K562 (cell line): ENCODE results near the gene NMB. TPM values are rescaled to one million over a fixed set of nuclear protein-coding genes. Genes with fewer than 3 reads are reported as not detected.

Source experiments
- GABPA ChIP-seq: fragments of 200-800 bp; sonication (Bioruptor generic); conservative IDR thresholded peaks from 2 replicates; pipeline ENCODE4 v1.6.1; 2016; ENCODE audit warnings: low read depth, missing genetic modification characterization, missing compliant biosample characterization
- GATAD2B ChIP-seq: fragments of 450-650 bp; IDR thresholded peaks from 2 replicates; pipeline ENCODE4 v1.6.1; 2017; ENCODE audit warnings: mild to moderate bottlenecking, borderline replicate concordance
- HDAC3 ChIP-seq: fragments of 450-650 bp; IDR thresholded peaks from 2 replicates; pipeline ENCODE4 v1.6.1; 2018; ENCODE audit warnings: borderline replicate concordance, mild to moderate bottlenecking, moderate library complexity; ENCODE audit not compliant: partially characterized antibody
- NFE2L1 ChIP-seq: fragments of 450-650 bp; IDR thresholded peaks from 2 replicates; pipeline ENCODE4 v1.6.1; 2016; ENCODE audit warnings: missing genetic modification characterization, low read depth, mild to moderate bottlenecking, missing compliant biosample characterization, moderate library complexity, borderline replicate concordance
- PTTG1 ChIP-seq: fragments of 450-650 bp; IDR thresholded peaks from 2 replicates; pipeline ENCODE4 v1.6.1; 2016; ENCODE audit warnings: low read depth, mild to moderate bottlenecking, missing genetic modification characterization, missing compliant biosample characterization
- RHOXF2B ChIP-seq: fragments of 250-450 bp; sonication (Bioruptor Pico); conservative IDR thresholded peaks from 2 replicates; pipeline ENCODE4 v1.5.1; 2021
- SUPT5H ChIP-seq: fragments of 450-650 bp; IDR thresholded peaks from 2 replicates; pipeline ENCODE4 v1.6.1; 2016
- ZFPM2 ChIP-seq: fragments of 250-450 bp; sonication (Bioruptor Pico); IDR thresholded peaks from 2 replicates; pipeline ENCODE4 v1.5.1; 2022; ENCODE audit warnings: mild to moderate bottlenecking
- ZNF41 ChIP-seq: fragments of 250-450 bp; sonication (Bioruptor Pico); conservative IDR thresholded peaks from 2 replicates; pipeline ENCODE4 v1.4.0; 2020; ENCODE audit warnings: mild to moderate bottlenecking
- polyA plus RNA-seq, 8 experiments: library from polyadenylated mRNA; depleted of rRNA in 4 of 8; stranded (reverse) in 5 of 8; unstranded in 3 of 8; fragments of >200 nt; fragmentation: Nextera tagmentation in 2 of 8; fragmentation: Illumina TruSeq in 1 of 8; extraction: Ambion mirVana in 2 of 8; extraction: Trizol in 1 of 8; gene quantifications; 2 replicates each; pipeline versions ENCODE4 v1.2.1 to v1.2.3, GENCODE V29; 2011 to 2014; ENCODE audit warnings: inconsistent platforms in 1 of 8, missing spikeins in 1 of 8
- total RNA-seq, 7 experiments: library from RNA; depleted of rRNA in 6 of 7; stranded (reverse); fragments of >200 nt in 6 of 7; fragmentation: Illumina TruSeq in 2 of 7; extraction: Trizol in 2 of 7; gene quantifications; 2 replicates each; pipeline versions ENCODE4 v1.2.1 to v1.2.3, GENCODE V29; 2011 to 2021; ENCODE audit warnings: low replicate concordance in 1 of 7
- TF ChIP-seq, protein P1 (sequence below): fragments of 450-650 bp; IDR thresholded peaks from 2 replicates; pipeline ENCODE4 v1.7.1; 2018; ENCODE audit warnings: mild to moderate bottlenecking, low read depth; ENCODE audit not compliant: partially characterized antibody
- TF ChIP-seq, protein P2 (sequence below): sonication (generic); formaldehyde crosslinking; IDR thresholded peaks from 2 replicates; pipeline ENCODE4 v1.9.0; 2022; ENCODE audit warnings: mild to moderate bottlenecking, missing genetic modification reagents

Gene NMB
- total and polyA plus RNA-seq, 9 of the 15 experiments (the other 6 are each of a cell fraction or from before 2014, with no cell fraction given) = 0.06 to 0.16 (median 0.09) TPM; not detected in 5

DNA sequence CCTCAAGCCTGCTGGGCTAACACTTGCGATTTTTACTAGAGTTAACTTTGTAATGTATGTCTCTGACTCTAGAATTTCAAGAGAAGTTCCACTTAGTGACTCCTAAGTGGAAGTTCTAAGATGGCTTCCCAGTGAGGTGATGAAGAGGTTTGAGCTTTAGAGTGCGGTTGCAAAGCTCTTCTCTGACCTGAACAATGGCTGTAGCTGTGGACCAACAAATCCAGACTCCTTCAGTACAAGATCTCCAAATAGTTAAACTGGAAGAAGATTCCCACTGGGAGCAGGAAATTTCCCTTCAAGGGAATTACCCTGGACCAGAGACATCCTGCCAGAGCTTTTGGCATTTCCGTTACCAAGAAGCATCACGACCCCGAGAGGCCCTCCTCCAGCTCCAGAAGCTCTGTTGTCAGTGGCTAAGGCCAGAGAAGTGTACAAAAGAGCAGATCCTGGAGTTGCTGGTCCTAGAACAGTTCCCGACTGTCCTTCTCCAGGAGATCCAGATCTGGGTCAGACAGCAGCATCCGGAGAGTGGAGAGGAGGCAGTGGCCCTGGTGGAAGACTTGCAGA, 26.2 kb downstream of the NMB start (continued):
- TF ChIP-seq ZNF41 (CRISPR knock-in tag) (no peak), PTTG1 (tag) (no peak), NFE2L1 (no peak), RHOXF2B (0 out of 2 replicates have a peak, but pooled peaks have one; percentile 71), SUPT5H (no peak), HDAC3 (no peak), GABPA (tag) (no peak), GATAD2B (no peak), ZFPM2 (CRISPR knock-in tag) (no peak)
- TF ChIP-seq, protein P1, sequence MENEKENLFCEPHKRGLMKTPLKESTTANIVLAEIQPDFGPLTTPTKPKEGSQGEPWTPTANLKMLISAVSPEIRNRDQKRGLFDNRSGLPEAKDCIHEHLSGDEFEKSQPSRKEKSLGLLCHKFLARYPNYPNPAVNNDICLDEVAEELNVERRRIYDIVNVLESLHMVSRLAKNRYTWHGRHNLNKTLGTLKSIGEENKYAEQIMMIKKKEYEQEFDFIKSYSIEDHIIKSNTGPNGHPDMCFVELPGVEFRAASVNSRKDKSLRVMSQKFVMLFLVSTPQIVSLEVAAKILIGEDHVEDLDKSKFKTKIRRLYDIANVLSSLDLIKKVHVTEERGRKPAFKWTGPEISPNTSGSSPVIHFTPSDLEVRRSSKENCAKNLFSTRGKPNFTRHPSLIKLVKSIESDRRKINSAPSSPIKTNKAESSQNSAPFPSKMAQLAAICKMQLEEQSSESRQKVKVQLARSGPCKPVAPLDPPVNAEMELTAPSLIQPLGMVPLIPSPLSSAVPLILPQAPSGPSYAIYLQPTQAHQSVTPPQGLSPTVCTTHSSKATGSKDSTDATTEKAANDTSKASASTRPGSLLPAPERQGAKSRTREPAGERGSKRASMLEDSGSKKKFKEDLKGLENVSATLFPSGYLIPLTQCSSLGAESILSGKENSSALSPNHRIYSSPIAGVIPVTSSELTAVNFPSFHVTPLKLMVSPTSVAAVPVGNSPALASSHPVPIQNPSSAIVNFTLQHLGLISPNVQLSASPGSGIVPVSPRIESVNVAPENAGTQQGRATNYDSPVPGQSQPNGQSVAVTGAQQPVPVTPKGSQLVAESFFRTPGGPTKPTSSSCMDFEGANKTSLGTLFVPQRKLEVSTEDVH = no peak
- TF ChIP-seq, protein P2, sequence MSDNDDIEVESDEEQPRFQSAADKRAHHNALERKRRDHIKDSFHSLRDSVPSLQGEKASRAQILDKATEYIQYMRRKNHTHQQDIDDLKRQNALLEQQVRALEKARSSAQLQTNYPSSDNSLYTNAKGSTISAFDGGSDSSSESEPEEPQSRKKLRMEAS = no peak
- TF ChIP-seq, all 486 proteins: peak for 11
